GM12878 (cell line): ENCODE data around the gene ARHGAP26. TPM values are rescaled to one million over a fixed set of nuclear protein-coding genes. Genes with fewer than 3 reads are reported as not detected.

Experiments
- ATAC-seq: fragments of 200-7000 bp; cut with Tn5 transposase; 3 replicates; pipeline ENCODE4 v1.9.1; 2020; ENCODE audit warnings: mild to moderate bottlenecking, moderate library complexity
- BruUV-seq: library from RNA; stranded (reverse); fragments of 400-500 nt; replicated peaks from 2 replicates; lab custom pipeline; 2021; lab: Mats Ljungman, UMichigan
- CTCF ChIA-PET: fragments of 300-600 bp; sonication (Branson Sonifier 250); formaldehyde crosslinking; extraction: SDS; loops from one replicate; lab custom pipeline; 2021; ENCODE audit warnings: inconsistent platforms; lab: Yijun Ruan, JAX
- POLR2A ChIA-PET: fragments of 350-600 bp; formaldehyde crosslinking; extraction: SDS; loops from one replicate; lab custom pipeline; 2021; ENCODE audit warnings: inconsistent platforms; lab: Charles Lee
- RAD21 ChIA-PET: fragments of 300-600 bp; sonication (Branson Sonifier 250); formaldehyde crosslinking; loops from one replicate; lab custom pipeline; 2023; ENCODE audit warnings: antibody characterized with exemption; ENCODE audit not compliant: unreplicated experiment; lab: Charles Lee
- SMC1A ChIA-PET: fragments of 300-600 bp; sonication (Branson Sonifier 250); formaldehyde crosslinking; loops from one replicate; lab custom pipeline; 2023; ENCODE audit not compliant: unreplicated experiment, uncharacterized antibody; lab: Charles Lee
- DNase-seq: peaks from one replicate; pipeline ENCODE4 v3.0.0-alpha.2; 2011; ENCODE audit warnings: low read depth, low spot score
- FAIRE-seq: peaks from 3 replicates; lab custom pipeline; 2011; peaks lifted over from hg19 to GRCh38; lab: Jason Lieb, UNC
- H2AFZ ChIP-seq: 2 replicates; pipeline ENCODE4 v1.6.0; 2011; ENCODE audit warnings: low read depth, low read length, control low read depth; ENCODE audit not compliant: control insufficient read depth
- H3K27ac ChIP-seq: 2 replicates; pipeline ENCODE4 v1.5.1; 2011; ENCODE audit warnings: control low read depth; ENCODE audit not compliant: control insufficient read depth, insufficient read depth
- H3K27me3 ChIP-seq, 2 experiments: replicated peaks in 1 of 2; 2 replicates each; pipeline versions ENCODE4 v1.6.0 to v1.6.1; 2011; ENCODE audit warnings: low read length in 1 of 2; ENCODE audit not compliant: control insufficient read depth in 2 of 2, insufficient read depth in 2 of 2
- H3K36me3 ChIP-seq, 2 experiments: 2 replicates each; pipeline ENCODE4 v1.5.1; 2011; ENCODE audit warnings: low read length in 1 of 2; ENCODE audit not compliant: control insufficient read depth in 2 of 2, insufficient read depth in 2 of 2
- H3K4me1 ChIP-seq: 2 replicates; pipeline ENCODE4 v1.6.1; 2011; ENCODE audit warnings: mild to moderate bottlenecking, low read length, moderate library complexity, mixed read lengths; ENCODE audit not compliant: control insufficient read depth, insufficient read depth
- H3K4me2 ChIP-seq: 2 replicates; pipeline ENCODE4 v1.6.0; 2011; ENCODE audit warnings: control low read depth; ENCODE audit not compliant: control insufficient read depth, insufficient read depth
- H3K4me3 ChIP-seq: fragments of 200-600 bp; sonication (generic); 2 replicates; pipeline ENCODE4 v1.5.1; 2016
- H3K79me2 ChIP-seq: 2 replicates; pipeline ENCODE4 v1.6.0; 2011; ENCODE audit warnings: low read length; ENCODE audit not compliant: control insufficient read depth, insufficient read depth
- H3K9ac ChIP-seq: 2 replicates; pipeline ENCODE4 v1.8.0; 2011; ENCODE audit warnings: low read length, control low read depth, mixed read lengths; ENCODE audit not compliant: control insufficient read depth, insufficient read depth
- H3K9me3 ChIP-seq: replicated peaks from 3 replicates; pipeline ENCODE4 v1.5.1; 2011; ENCODE audit warnings: mild to moderate bottlenecking, low read length; ENCODE audit not compliant: control insufficient read depth, insufficient read depth
- H4K20me1 ChIP-seq: 2 replicates; pipeline ENCODE4 v1.6.0; 2011; ENCODE audit not compliant: control insufficient read depth, insufficient read depth
- HDGF ChIP-seq: fragments of 450-650 bp; IDR thresholded peaks from 2 replicates; pipeline ENCODE4 v1.6.1; 2016; ENCODE audit warnings: antibody characterized with exemption
- JUNB ChIP-seq: IDR thresholded peaks from 2 replicates; pipeline ENCODE4 v1.6.1; 2016; ENCODE audit warnings: antibody characterized with exemption, mild to moderate bottlenecking
- LARP7 ChIP-seq: fragments of 450-650 bp; IDR thresholded peaks from 2 replicates; pipeline ENCODE4 v1.6.1; 2017; ENCODE audit warnings: mild to moderate bottlenecking
- MEF2B ChIP-seq: fragments of 450-650 bp; IDR thresholded peaks from 2 replicates; pipeline ENCODE4 v1.6.1; 2018; ENCODE audit warnings: mild to moderate bottlenecking, moderate library complexity; ENCODE audit not compliant: partially characterized antibody, poor library complexity, severe bottlenecking
- POLR2A ChIP-seq: IDR thresholded peaks from 2 replicates; pipeline ENCODE4 v1.6.1; 2011; ENCODE audit warnings: low read depth, mild to moderate bottlenecking, low read length
- POU2F2 ChIP-seq: IDR thresholded peaks from 3 replicates; pipeline ENCODE4 v1.6.1; 2011; ENCODE audit warnings: low read depth, mild to moderate bottlenecking, low read length, borderline replicate concordance
- RAD51 ChIP-seq: fragments of 450-650 bp; IDR thresholded peaks from 2 replicates; pipeline ENCODE4 v1.6.1; 2016; ENCODE audit warnings: moderate library complexity, mild to moderate bottlenecking, inconsistent platforms
- SIN3A ChIP-seq: IDR thresholded peaks from 2 replicates; pipeline ENCODE4 v1.6.1; 2012; ENCODE audit warnings: low read depth, low read length, improper control_type of control experiment
- SMAD1 ChIP-seq: fragments of 450-650 bp; IDR thresholded peaks from 2 replicates; pipeline ENCODE4 v1.6.1; 2018; ENCODE audit warnings: mild to moderate bottlenecking, low read depth; ENCODE audit not compliant: partially characterized antibody
- SMC3 ChIP-seq: IDR thresholded peaks from 2 replicates; pipeline ENCODE4 v1.6.1; 2011; ENCODE audit warnings: low read length, improper control_type of control experiment, borderline replicate concordance
- ZBTB40 ChIP-seq: fragments of 450-650 bp; IDR thresholded peaks from 2 replicates; pipeline ENCODE4 v1.6.1; 2016; ENCODE audit warnings: mild to moderate bottlenecking, moderate library complexity, borderline replicate concordance
- WGBS: methylation state at CpG from one replicate; pipeline ENCODE4 v1.1.6; 2016; ENCODE audit warnings: low lambda C conversion rate; ENCODE audit not compliant: insufficient replicate concordance, insufficient coverage; ENCODE audit errors: missing lambda C conversion rate; 5-methylcytosine and 5-hydroxymethylcytosine counted together
- in situ Hi-C: fragments of 300-500 bp; cut with MboI; formaldehyde crosslinking; loops from 9 replicates; pipeline ENCODE4 v1.14.3; 2018; ENCODE audit warnings: mixed read lengths
- intact Hi-C: fragments of 100-400 bp; cut with micrococcal nuclease; formaldehyde crosslinking; loops from one replicate; pipeline ENCODE4 v1.14.2; 2022; ENCODE audit not compliant: unreplicated experiment
- polyA plus RNA-seq, 11 experiments: library from polyadenylated mRNA; depleted of rRNA in 4 of 11; unstranded in 6 of 11; stranded (reverse) in 5 of 11; fragments of >200 nt; fragmentation: Nextera tagmentation in 4 of 11; fragmentation: Illumina TruSeq in 1 of 11; extraction: Ambion mirVana in 4 of 11; extraction: Trizol in 1 of 11; gene quantifications; 1 replicate in 1 of 11; 2 replicates in 10 of 11; pipeline versions ENCODE4 v1.2.1 to v1.2.3, GENCODE V29; 2011 to 2016; ENCODE audit warnings: inconsistent platforms in 2 of 11, missing spikeins in 2 of 11, low read depth in 1 of 11
- total RNA-seq, 4 experiments: library from RNA; depleted of rRNA in 3 of 4; stranded (reverse); fragments of >200 nt in 3 of 4; fragmentation: Illumina TruSeq in 1 of 4; extraction: Trizol in 1 of 4; gene quantifications; 2 replicates each; pipeline versions ENCODE4 v1.2.1 to v1.2.3, GENCODE V29; 2013 to 2021
- TF ChIP-seq, protein P1 (sequence below): fragments of 450-650 bp; IDR thresholded peaks from 2 replicates; pipeline ENCODE4 v1.6.1; 2016; ENCODE audit warnings: mild to moderate bottlenecking
- TF ChIP-seq, protein P2 (sequence below), 3 experiments: IDR thresholded peaks in 2 of 3; conservative IDR thresholded peaks in 1 of 3; 2 replicates each; pipeline ENCODE4 v1.5.1; 2011; ENCODE audit warnings: low read depth in 3 of 3, low read length in 3 of 3, mild to moderate bottlenecking in 3 of 3, control low read depth in 2 of 3, moderate library complexity in 2 of 3, inconsistent platforms in 1 of 3, mixed read lengths in 1 of 3; ENCODE audit not compliant: control insufficient read depth in 2 of 3, insufficient read depth in 1 of 3; ENCODE audit errors: extremely low read depth in 1 of 3

ARHGAP26 gene
- total and polyA plus RNA-seq, 10 of the 15 experiments (the other 5 are each of a cell fraction or from before 2014, with no cell fraction given): 9.4 to 41.5 (median 19.3) TPM

- TF ChIP-seq, protein P1, sequence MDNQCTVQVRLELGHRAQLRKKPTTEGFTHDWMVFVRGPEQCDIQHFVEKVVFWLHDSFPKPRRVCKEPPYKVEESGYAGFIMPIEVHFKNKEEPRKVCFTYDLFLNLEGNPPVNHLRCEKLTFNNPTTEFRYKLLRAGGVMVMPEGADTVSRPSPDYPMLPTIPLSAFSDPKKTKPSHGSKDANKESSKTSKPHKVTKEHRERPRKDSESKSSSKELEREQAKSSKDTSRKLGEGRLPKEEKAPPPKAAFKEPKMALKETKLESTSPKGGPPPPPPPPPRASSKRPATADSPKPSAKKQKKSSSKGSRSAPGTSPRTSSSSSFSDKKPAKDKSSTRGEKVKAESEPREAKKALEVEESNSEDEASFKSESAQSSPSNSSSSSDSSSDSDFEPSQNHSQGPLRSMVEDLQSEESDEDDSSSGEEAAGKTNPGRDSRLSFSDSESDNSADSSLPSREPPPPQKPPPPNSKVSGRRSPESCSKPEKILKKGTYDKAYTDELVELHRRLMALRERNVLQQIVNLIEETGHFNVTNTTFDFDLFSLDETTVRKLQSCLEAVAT: 0 out of 2 replicates have a peak, but pooled peaks have one; percentile 32
- TF ChIP-seq RAD51 (no peak), JUNB (no peak), LARP7 (0 out of 2 replicates have a peak, but pooled peaks have one; percentile 42), SMC3 (peak; percentile 72)
Measured at GRCh38 chr5:143014017-143014651, 244.0 kb downstream of the ARHGAP26 start (continued).

DNA sequence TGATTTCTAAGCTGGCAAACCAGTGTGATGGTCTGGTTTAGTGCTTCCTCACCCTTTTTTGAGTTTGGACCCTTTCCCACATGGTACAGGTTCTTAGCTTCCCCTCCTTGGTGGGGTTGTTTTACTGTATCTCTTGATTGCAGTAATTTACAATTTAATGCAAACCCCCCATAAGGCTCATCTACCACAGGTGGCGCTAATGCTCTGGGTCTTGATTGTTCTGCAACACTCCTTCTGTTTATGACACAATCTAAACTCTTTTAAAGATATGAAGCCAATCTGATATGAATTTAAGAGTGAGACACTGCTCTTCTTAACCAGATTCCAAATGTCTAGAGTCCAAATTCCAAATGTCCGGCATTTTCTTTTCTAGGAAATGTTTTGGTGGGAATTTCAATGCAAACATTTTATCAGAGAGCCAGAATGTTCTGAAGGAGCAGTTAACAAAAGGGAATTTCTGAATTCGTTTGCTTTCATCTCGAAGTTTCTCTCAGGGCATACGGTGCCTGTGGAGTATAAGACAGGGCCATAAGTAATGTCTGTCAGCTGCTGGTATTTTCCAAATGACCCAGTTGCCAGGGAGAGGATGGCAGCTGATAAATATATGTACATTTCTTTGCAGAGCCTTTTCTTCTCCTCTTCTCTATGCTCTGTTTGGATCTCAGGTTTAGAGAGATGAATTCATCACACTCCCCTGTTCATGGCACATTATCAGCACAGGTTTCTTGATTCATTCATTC is 246.8 kb downstream of the ARHGAP26 start:
- FAIRE-seq: no peak
- TF ChIP-seq, protein P2, sequence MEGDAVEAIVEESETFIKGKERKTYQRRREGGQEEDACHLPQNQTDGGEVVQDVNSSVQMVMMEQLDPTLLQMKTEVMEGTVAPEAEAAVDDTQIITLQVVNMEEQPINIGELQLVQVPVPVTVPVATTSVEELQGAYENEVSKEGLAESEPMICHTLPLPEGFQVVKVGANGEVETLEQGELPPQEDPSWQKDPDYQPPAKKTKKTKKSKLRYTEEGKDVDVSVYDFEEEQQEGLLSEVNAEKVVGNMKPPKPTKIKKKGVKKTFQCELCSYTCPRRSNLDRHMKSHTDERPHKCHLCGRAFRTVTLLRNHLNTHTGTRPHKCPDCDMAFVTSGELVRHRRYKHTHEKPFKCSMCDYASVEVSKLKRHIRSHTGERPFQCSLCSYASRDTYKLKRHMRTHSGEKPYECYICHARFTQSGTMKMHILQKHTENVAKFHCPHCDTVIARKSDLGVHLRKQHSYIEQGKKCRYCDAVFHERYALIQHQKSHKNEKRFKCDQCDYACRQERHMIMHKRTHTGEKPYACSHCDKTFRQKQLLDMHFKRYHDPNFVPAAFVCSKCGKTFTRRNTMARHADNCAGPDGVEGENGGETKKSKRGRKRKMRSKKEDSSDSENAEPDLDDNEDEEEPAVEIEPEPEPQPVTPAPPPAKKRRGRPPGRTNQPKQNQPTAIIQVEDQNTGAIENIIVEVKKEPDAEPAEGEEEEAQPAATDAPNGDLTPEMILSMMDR (IDR thresholded peaks at IDR 0.05 in 2 of 3, conservative IDR thresholded peaks at IDR 0.05 in 1 of 3; ENCODE audit: control insufficient read depth in 2 of 3, extremely low read depth in 1 of 3, insufficient read depth in 1 of 3, low read depth in 3 of 3, low read length in 3 of 3): peak; percentile 68 to 75 (median 72)
- TF ChIP-seq SIN3A (no peak), POLR2A (no peak), HDGF (no peak), POU2F2 (no peak), LARP7 (no peak), MEF2B (no peak), ZBTB40 (no peak), SMAD1 (no peak)

More for the DNA sequence above, 246.8 kb downstream of the ARHGAP26 start:
- in situ Hi-C loops (no loop called here), intact Hi-C loops (loop anchor here (2.0 kb wide), 1 partner anchor 386 kb away; the partner anchor contains the start of gene NR3C1)
- Histone ChIP-seq H2AFZ (no peak overlapping the region), H3K36me3 (no peaks in the 10 kb centered on the region), H3K27ac (no peak overlapping the region), H3K4me1 (peaks cover 32% of the 10 kb centered on the region), H3K9me3 (peaks cover 3% of the 10 kb centered on the region; the same call in 2 of the 3 replicates), H3K9ac (no peak overlapping the region), H3K27me3 (no peaks in the 10 kb centered on the region), H4K20me1 (no peaks in the 10 kb centered on the region), H3K4me2 (no peak overlapping the region), H3K79me2 (no peaks in the 10 kb centered on the region), H3K4me3 (no peak overlapping the region)
- ATAC-seq: peak; percentile 28
- ChIA-PET RAD21 (interaction anchor here (0.5 to 17.7 kb wide), 26 partner anchors 10 to 808 kb away, joined by 3 to 337 read pairs (median 4); no protein-coding TSS in a partner anchor), CTCF (interaction anchor here (0.6 to 2.8 kb wide), 28 partner anchors 11 to 951 kb away, joined by 3 to 11 read pairs (median 5); partner anchors contain the start of gene NR3C1), SMC1A (interaction anchor here (0.6 to 7.2 kb wide), 21 partner anchors 13 to 808 kb away, joined by 3 to 138 read pairs (median 4); no protein-coding TSS in a partner anchor), POLR2A (interaction anchor here (0.6 to 1.1 kb wide), 8 partner anchors 10 to 393 kb away, joined by 3 to 7 read pairs (median 4); no protein-coding TSS in a partner anchor)
- BruUV-seq: no TSS peak
- 65% methylated on average over 5 of the region's 5 CpGs for WGBS
- DNase-seq: no peak
